HL-60 (cell line): ENCODE measurements around the gene SERPINB7.
A peak's percentile ranks its signal among the peaks of the same experiment; 100 is the strongest.

Source experiments
- DNase-seq, 2 experiments: peaks; one replicate each; pipeline ENCODE4 v3.0.0-alpha.2; 2010 to 2020; ENCODE audit warnings: low read depth in 1 of 2, low spot score in 1 of 2
- H3K27ac ChIP-seq: fragments of 250-450 bp; sonication (Bioruptor Pico); replicated peaks from 2 replicates; pipeline ENCODE4 v1.5.1; 2020; ENCODE audit warnings: mild to moderate bottlenecking, moderate library complexity
- H3K27me3 ChIP-seq: fragments of 250-450 bp; sonication (Bioruptor Pico); 2 replicates; pipeline ENCODE4 v1.5.1; 2021; ENCODE audit warnings: mild to moderate bottlenecking, moderate library complexity; ENCODE audit not compliant: insufficient read depth, poor library complexity, severe bottlenecking
- H3K4me3 ChIP-seq: replicated peaks from 2 replicates; pipeline ENCODE4 v1.5.1; 2011; ENCODE audit warnings: mild to moderate bottlenecking, control low read depth, low read length; ENCODE audit not compliant: insufficient read depth
- CTCF ChIP-seq: IDR thresholded peaks from one replicate; pipeline ENCODE4 v1.5.1; 2011; ENCODE audit warnings: low read length, control low read depth, inconsistent platforms; ENCODE audit not compliant: insufficient read depth
- GABPA ChIP-seq: IDR thresholded peaks from 2 replicates; pipeline ENCODE4 v1.6.1; 2012; ENCODE audit warnings: low read depth
- POLR2AphosphoS5 ChIP-seq: IDR thresholded peaks from 2 replicates; pipeline ENCODE4 v1.6.1; 2012; ENCODE audit warnings: low read depth
- REST ChIP-seq: IDR thresholded peaks from 2 replicates; pipeline ENCODE4 v1.6.1; 2012; ENCODE audit warnings: low read depth; ENCODE audit not compliant: insufficient replicate concordance
- SPI1 ChIP-seq: IDR thresholded peaks from 2 replicates; pipeline ENCODE4 v1.6.1; 2012; ENCODE audit warnings: low read depth, mild to moderate bottlenecking, borderline replicate concordance

Gene SERPINB7

GRCh38 chr18:63784787-63785452, 9.7 kb downstream of the SERPINB7 start:
- no peak for TF ChIP-seq REST
- no peak for TF ChIP-seq POLR2AphosphoS5
- no peak for TF ChIP-seq CTCF
- TF ChIP-seq GABPA = no peak
- DNase-seq = no peak
- no peak overlapping the region for H3K4me3 ChIP-seq
- H3K27ac ChIP-seq = no peak overlapping the region
- H3K27me3 ChIP-seq = peaks cover 1% of the 10 kb centered on the region

GRCh38 chr18:63787673-63788072, 12.5 kb downstream of the SERPINB7 start:
- no peak for DNase-seq
- Histone ChIP-seq H3K4me3 (no peak overlapping the region), H3K27me3 (no peaks in the 10 kb centered on the region), H3K27ac (no peak overlapping the region)
- TF ChIP-seq CTCF (no peak), SPI1 (no peak), REST (no peak), GABPA (no peak), POLR2AphosphoS5 (no peak)

GRCh38 chr18:63788447-63789096, 13.4 kb downstream of the SERPINB7 start:
- peak; percentile 47 to 86 for DNase-seq
- H3K27ac ChIP-seq = no peak overlapping the region; the same call in 1 of the 2 replicates
- no peaks in the 10 kb centered on the region for H3K27me3 ChIP-seq
- TF ChIP-seq SPI1 (peak; percentile 92), REST (no peak)
- no peak overlapping the region for H3K4me3 ChIP-seq
